Hepatocyte (in vitro differentiated cells): ENCODE results near the gene FGD4. TPM values are rescaled to one million over a fixed set of nuclear protein-coding genes. Genes with fewer than 3 reads are reported as not detected.
"Not testable (repeated sequence)": the region's sequence is repeated elsewhere in the genome, so short reads cannot be mapped to it uniquely, and the experiment has no call there.

Experiments
- DNase-seq: peaks from one replicate; pipeline ENCODE4 v3.0.0-alpha.2; 2016; ENCODE audit warnings: low spot score
- H2AFZ ChIP-seq: fragments of 200-600 bp; sonication (generic); 2 replicates; pipeline ENCODE4 v1.6.0; 2016; ENCODE audit warnings: antibody characterized with exemption, mild to moderate bottlenecking
- H3K27ac ChIP-seq: fragments of 200-600 bp; sonication (generic); 2 replicates; pipeline ENCODE4 v1.5.1; 2016; ENCODE audit warnings: mild to moderate bottlenecking
- H3K27me3 ChIP-seq: fragments of 200-600 bp; sonication (generic); 2 replicates; pipeline ENCODE4 v1.6.1; 2016
- H3K36me3 ChIP-seq: fragments of 200-600 bp; sonication (generic); replicated peaks from 2 replicates; pipeline ENCODE4 v1.5.1; 2016; ENCODE audit warnings: low read depth; ENCODE audit not compliant: insufficient read depth
- H3K4me1 ChIP-seq: fragments of 200-600 bp; sonication (generic); 2 replicates; pipeline ENCODE4 v1.5.1; 2016; ENCODE audit warnings: mild to moderate bottlenecking, moderate library complexity; ENCODE audit not compliant: insufficient read depth
- H3K4me2 ChIP-seq: fragments of 200-600 bp; sonication (generic); 2 replicates; pipeline ENCODE4 v1.6.0; 2016
- H3K4me3 ChIP-seq: fragments of 200-600 bp; sonication (generic); 2 replicates; pipeline ENCODE4 v1.5.1; 2016; ENCODE audit warnings: mild to moderate bottlenecking
- H3K79me2 ChIP-seq: fragments of 200-600 bp; sonication (generic); 2 replicates; pipeline ENCODE4 v1.6.0; 2017; ENCODE audit warnings: mild to moderate bottlenecking
- H3K9me2 ChIP-seq: fragments of 200-600 bp; sonication (generic); replicated peaks from 2 replicates; pipeline ENCODE4 v1.6.0; 2017; ENCODE audit warnings: mild to moderate bottlenecking; ENCODE audit not compliant: insufficient read depth
- H3K9me3 ChIP-seq: fragments of 200-600 bp; sonication (generic); 2 replicates; pipeline ENCODE4 v1.5.1; 2016; ENCODE audit warnings: low read depth, mild to moderate bottlenecking
- H4K20me1 ChIP-seq: fragments of 200-600 bp; sonication (generic); 2 replicates; pipeline ENCODE4 v1.6.0; 2016; ENCODE audit warnings: mild to moderate bottlenecking; ENCODE audit not compliant: insufficient read depth, poor library complexity, severe bottlenecking
- CTCF ChIP-seq: fragments of 200-600 bp; sonication (generic); IDR thresholded peaks from 2 replicates; pipeline ENCODE4 v1.5.1; 2016; ENCODE audit warnings: antibody characterized with exemption, mild to moderate bottlenecking; ENCODE audit not compliant: poor library complexity
- EZH2 ChIP-seq: fragments of 200-600 bp; sonication (generic); IDR thresholded peaks from 2 replicates; pipeline ENCODE4 v1.6.1; 2016; ENCODE audit warnings: antibody characterized with exemption, mild to moderate bottlenecking, borderline replicate concordance
- EZH2phosphoT487 ChIP-seq: fragments of 200-600 bp; sonication (generic); IDR thresholded peaks from one replicate; pipeline ENCODE4 v1.6.1; 2018; ENCODE audit warnings: antibody characterized with exemption, mild to moderate bottlenecking, low read depth, moderate library complexity; ENCODE audit not compliant: unreplicated experiment, severe bottlenecking
- WGBS: methylation state at CpG from one replicate; pipeline ENCODE4 v1.1.6; 2016; ENCODE audit warnings: low lambda C conversion rate; ENCODE audit errors: missing lambda C conversion rate; 5-methylcytosine and 5-hydroxymethylcytosine counted together
- polyA plus RNA-seq: library from polyadenylated mRNA; unstranded; fragments of >200 nt; fragmentation: Nextera tagmentation; extraction: Ambion mirVana; gene quantifications from 2 replicates; pipeline ENCODE4 v1.2.1, GENCODE V29; 2016
- total RNA-seq: library from RNA; depleted of rRNA; stranded (reverse); fragments of >200 nt; gene quantifications from 2 replicates; pipeline ENCODE4 v1.2.3, GENCODE V29; 2014

FGD4 gene
- total and polyA plus RNA-seq, 2 experiments from 2014 or later: 15.2 to 41.5 TPM

- H3K9me2 ChIP-seq: no peaks in the 10 kb centered on the region
- no peak overlapping the region for H3K4me2 ChIP-seq
- no peak overlapping the region for H2AFZ ChIP-seq
- no peaks in the 10 kb centered on the region for H4K20me1 ChIP-seq
- WGBS: 89% methylated on average over 3 of the region's 3 CpGs
- H3K79me2 ChIP-seq: peaks cover 98% of the 10 kb centered on the region
- H3K4me3 ChIP-seq: no peak overlapping the region
- no peak for TF ChIP-seq EZH2
- TF ChIP-seq EZH2phosphoT487: no peak
- TF ChIP-seq CTCF: no peak
- H3K9me3 ChIP-seq: no peaks in the 10 kb centered on the region
- H3K27ac ChIP-seq: no peak overlapping the region
- H3K4me1 ChIP-seq: no peaks in the 10 kb centered on the region
- no peaks in the 10 kb centered on the region for H3K36me3 ChIP-seq
- no peaks in the 10 kb centered on the region for H3K27me3 ChIP-seq
- DNase-seq: no peak
Observed at GRCh38 chr12:32519047-32519446, 119.7 kb downstream of the FGD4 start.

GRCh38 chr12:32522331-32523221, 123.2 kb downstream of the FGD4 start:
- no peak overlapping the region for H3K4me3 ChIP-seq
- no peak for DNase-seq
- WGBS: 72% methylated on average over 5 of the region's 5 CpGs
- no peaks in the 10 kb centered on the region for H3K36me3 ChIP-seq
- H3K9me2 ChIP-seq: no peaks in the 10 kb centered on the region
- no peak overlapping the region for H3K27ac ChIP-seq
- TF ChIP-seq EZH2: no peak
- TF ChIP-seq EZH2phosphoT487: no peak
- TF ChIP-seq CTCF: no peak
- no peaks in the 10 kb centered on the region for H3K4me1 ChIP-seq
- no peaks in the 10 kb centered on the region for H3K9me3 ChIP-seq
- no peak overlapping the region for H2AFZ ChIP-seq
- no peak overlapping the region for H3K4me2 ChIP-seq
- peaks cover 78% of the 10 kb centered on the region for H3K79me2 ChIP-seq
- no peaks in the 10 kb centered on the region for H4K20me1 ChIP-seq
- H3K27me3 ChIP-seq: no peaks in the 10 kb centered on the region

GRCh38 chr12:32525802-32526201, 126.4 kb downstream of the FGD4 start:
- H3K27ac ChIP-seq, H3K36me3 ChIP-seq, DNase-seq, H3K4me1 ChIP-seq, H4K20me1 ChIP-seq, H3K9me2 ChIP-seq, H3K4me2 ChIP-seq, H3K4me3 ChIP-seq, H2AFZ ChIP-seq, H3K27me3 ChIP-seq, H3K9me3 ChIP-seq: not testable (repeated sequence)
- H3K79me2 ChIP-seq: peaks cover 66% of the 10 kb centered on the region
- 83% methylated on average over 10 of the region's 20 CpGs for WGBS

GRCh38 chr12:32526343-32526742, 127.0 kb downstream of the FGD4 start:
- not testable (repeated sequence) for H3K36me3 ChIP-seq, H3K27ac ChIP-seq, H3K4me2 ChIP-seq, H2AFZ ChIP-seq, H3K4me1 ChIP-seq, H3K4me3 ChIP-seq, H3K9me3 ChIP-seq, DNase-seq, H3K9me2 ChIP-seq, H4K20me1 ChIP-seq, H3K27me3 ChIP-seq
- WGBS: 95% methylated on average over 9 of the region's 9 CpGs
- peaks cover 66% of the 10 kb centered on the region for H3K79me2 ChIP-seq
